ENCODE results near the gene CALR3. TPM values are rescaled to one million over a fixed set of nuclear protein-coding genes. Genes with fewer than 3 reads are reported as not detected.

Gene CALR3
- total and polyA plus RNA-seq, 5 donors: not detected

DNA sequence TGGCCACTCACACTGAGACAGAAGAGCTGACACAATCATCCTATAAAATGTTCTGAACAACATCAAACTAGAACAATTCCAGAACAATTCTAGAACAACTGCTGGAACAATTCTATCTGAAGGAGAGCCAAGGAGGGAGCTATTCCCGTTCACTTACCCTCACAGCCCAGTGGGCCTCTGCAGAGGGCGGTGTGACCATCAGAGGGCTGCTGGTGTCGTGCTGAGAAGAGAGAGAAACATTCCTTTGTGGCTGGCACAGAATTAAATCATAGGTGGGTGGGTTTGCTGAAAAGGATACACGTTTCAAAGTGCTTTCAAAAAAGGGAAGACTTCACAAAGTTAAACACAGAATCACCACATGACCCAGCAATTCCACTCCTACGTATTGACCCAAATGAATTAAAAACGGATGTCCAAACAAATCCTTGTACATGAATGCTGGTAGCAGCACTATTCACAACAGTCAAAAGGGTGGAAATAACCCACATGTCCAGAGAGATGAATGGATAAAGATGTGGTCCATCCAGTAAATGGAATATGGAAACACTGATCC, 59.1 kb downstream of the CALR3 start:
- H3K27me3 ChIP-seq (ENCODE audit: control insufficient read depth, insufficient read depth): no peaks in the 10 kb centered on the region
- WGBS: 49% methylated on average over 6 of the region's 6 CpGs
- peaks cover 20% of the 10 kb centered on the region for H3K4me1 ChIP-seq (ENCODE audit: control insufficient read depth, insufficient read depth, low read length)
- peak overlapping the region; percentile 92 for H3K27ac ChIP-seq (ENCODE audit: low read length)
- no peaks in the 10 kb centered on the region for H3K9me3 ChIP-seq (ENCODE audit: control insufficient read depth, low read length)
- ATAC-seq (peak in 1 of 2 donors; percentile 16), DNase-seq (peak in 2 of 3 donors; percentile 17 to 41)
- no peak overlapping the region for H3K4me3 ChIP-seq (ENCODE audit: low read length)
- intact Hi-C loops (cut with DNase I): no loop called here

DNA sequence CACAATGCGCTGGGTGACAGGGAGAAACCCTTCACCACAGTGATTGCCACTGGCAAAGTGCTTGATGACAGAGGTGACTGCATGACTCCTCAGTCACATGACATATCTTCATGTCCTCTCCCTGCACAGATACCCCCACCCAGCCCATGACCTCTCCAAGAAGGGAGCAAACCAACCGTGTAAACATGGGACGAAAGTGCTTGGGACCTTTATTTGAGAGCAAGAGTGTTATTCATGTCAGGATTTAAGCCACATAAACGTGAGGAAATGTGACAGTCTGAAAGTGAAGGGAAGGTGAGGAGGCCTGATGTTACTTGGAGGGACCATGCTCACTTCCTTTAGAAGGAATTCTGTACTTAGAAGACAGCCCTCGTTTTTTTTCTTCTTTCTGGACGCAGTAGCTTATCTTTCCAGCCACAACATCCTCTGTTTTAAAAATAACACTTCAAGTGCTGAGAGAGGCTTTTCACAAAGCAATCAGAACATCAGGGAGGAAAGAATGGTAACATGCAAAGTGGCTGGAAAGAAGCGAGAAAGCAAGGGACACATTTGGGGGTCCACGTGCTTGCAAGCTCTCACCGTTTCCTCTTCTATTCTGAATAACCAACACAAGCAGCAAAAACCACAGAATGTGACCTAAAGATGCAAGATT, 59.8 kb downstream of the CALR3 start:
- peak in 2 of 3 donors; percentile 3 to 47 for DNase-seq
- H3K4me3 ChIP-seq (ENCODE audit: low read length): no peak overlapping the region
- peak overlapping the region; percentile 92 for H3K27ac ChIP-seq (ENCODE audit: low read length)
- no peaks in the 10 kb centered on the region for H3K27me3 ChIP-seq (ENCODE audit: control insufficient read depth, insufficient read depth)
- peaks cover 20% of the 10 kb centered on the region for H3K4me1 ChIP-seq (ENCODE audit: control insufficient read depth, insufficient read depth, low read length)
- peak; percentile 56 to 61 for ATAC-seq
- no peaks in the 10 kb centered on the region for H3K9me3 ChIP-seq (ENCODE audit: control insufficient read depth, low read length)
- 15% methylated on average over 9 of the region's 9 CpGs for WGBS
- intact Hi-C loops (cut with DNase I): no loop called here

DNA sequence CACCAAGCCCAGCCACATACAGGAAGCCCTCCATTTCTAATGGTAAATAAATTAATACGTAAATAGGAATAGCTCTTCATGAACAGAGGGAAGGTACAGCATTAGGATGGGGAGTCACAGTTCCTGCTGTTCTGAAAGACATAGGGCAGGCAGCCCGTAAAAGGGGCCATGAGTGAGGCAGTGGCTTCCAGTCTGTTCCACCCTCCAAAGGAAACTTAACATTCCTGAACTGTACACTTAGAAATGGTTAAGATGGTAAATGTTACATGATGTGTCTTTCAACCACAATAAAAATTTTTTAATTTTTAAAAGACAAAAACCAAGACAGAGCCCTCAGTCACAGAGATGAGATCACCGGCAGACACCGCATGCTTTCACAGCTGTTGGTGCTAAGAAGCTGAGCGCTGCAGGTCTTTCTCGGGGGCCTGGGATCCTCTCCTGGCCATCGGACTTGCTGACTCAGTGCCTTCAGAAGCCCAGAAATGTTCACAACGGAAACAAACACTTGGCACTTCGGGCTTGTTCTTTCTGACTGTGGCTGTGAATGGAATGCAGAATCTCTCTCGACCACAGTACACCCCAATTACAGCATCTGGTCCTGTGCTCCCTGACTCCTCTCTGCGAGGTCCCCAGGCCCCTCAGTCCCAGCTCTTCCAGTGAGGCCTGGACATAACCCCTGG, 60.6 kb downstream of the CALR3 start:
- no peak overlapping the region for H3K4me3 ChIP-seq (ENCODE audit: low read length)
- WGBS: 17% methylated on average over 11 of the region's 11 CpGs
- H3K9me3 ChIP-seq (ENCODE audit: control insufficient read depth, low read length): no peaks in the 10 kb centered on the region
- no peaks in the 10 kb centered on the region for H3K27me3 ChIP-seq (ENCODE audit: control insufficient read depth, insufficient read depth)
- intact Hi-C loops (cut with DNase I): no loop called here
- ATAC-seq (peak; percentile 63 to 76), DNase-seq (peak; percentile 30 to 67 (median 62))
- H3K4me1 ChIP-seq (ENCODE audit: control insufficient read depth, insufficient read depth, low read length): peaks cover 20% of the 10 kb centered on the region
- H3K27ac ChIP-seq (ENCODE audit: low read length): peak overlapping the region; percentile 92

DNA sequence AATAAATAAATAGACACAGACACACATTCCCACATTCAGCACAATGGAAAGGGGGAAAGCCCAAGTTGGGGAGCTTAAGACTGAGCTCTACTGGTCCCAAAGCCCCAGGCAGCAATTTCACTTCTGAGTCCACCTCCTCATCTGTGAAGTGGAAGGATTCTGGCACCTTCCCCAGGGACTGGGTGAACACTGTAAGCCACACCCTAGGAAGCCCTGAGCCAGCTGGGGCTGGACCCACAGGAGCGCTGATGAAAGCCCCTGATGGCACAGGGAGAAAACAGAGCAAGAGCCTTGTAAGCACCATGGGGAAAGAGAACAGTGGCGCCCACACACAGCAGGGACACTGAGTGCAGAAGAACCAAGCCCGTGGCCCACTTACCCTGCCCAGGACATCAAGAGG, 62.0 kb downstream of the CALR3 start:
- H3K27me3 ChIP-seq (ENCODE audit: control insufficient read depth, insufficient read depth): no peaks in the 10 kb centered on the region
- H3K4me3 ChIP-seq (ENCODE audit: low read length): no peak overlapping the region
- H3K4me1 ChIP-seq (ENCODE audit: control insufficient read depth, insufficient read depth, low read length): peaks cover 20% of the 10 kb centered on the region
- DNase-seq (peak in 1 of 3 donors; percentile 35), ATAC-seq (no peak)
- intact Hi-C loops (cut with DNase I): no loop called here
- peak overlapping the region; percentile 12 for H3K27ac ChIP-seq (ENCODE audit: low read length)
- no peaks in the 10 kb centered on the region for H3K9me3 ChIP-seq (ENCODE audit: control insufficient read depth, low read length)
- WGBS: 94% methylated on average over 3 of the region's 3 CpGs

DNA sequence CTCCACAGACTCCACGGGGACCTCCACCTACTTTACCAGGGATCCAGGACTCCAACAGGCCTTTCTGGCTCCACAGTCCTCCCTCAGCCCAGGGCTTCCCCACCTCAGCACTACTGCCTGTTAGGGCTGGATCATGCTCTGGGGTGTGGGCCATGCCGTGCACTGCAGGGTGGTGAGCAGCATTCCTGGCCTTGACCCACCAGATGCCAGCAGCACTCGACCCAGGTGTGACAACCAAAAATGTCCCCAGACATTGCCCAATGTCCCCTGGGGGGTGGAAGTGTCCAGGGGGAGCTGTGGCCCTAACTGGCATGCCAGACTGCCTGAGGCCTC, 66.2 kb downstream of the CALR3 start:
- Histone ChIP-seq H3K27ac (ENCODE audit: low read length) (no peak overlapping the region), H3K4me1 (ENCODE audit: control insufficient read depth, insufficient read depth, low read length) (peaks cover 5% of the 10 kb centered on the region), H3K4me3 (ENCODE audit: low read length) (no peak overlapping the region), H3K27me3 (ENCODE audit: control insufficient read depth, insufficient read depth) (no peaks in the 10 kb centered on the region), H3K9me3 (ENCODE audit: control insufficient read depth, low read length) (no peaks in the 10 kb centered on the region)
- WGBS: 86% methylated on average over 3 of the region's 3 CpGs
- intact Hi-C loops (cut with DNase I): no loop called here
- DNase-seq (no peak), ATAC-seq (peak in 1 of 2 donors; percentile 32)

DNA sequence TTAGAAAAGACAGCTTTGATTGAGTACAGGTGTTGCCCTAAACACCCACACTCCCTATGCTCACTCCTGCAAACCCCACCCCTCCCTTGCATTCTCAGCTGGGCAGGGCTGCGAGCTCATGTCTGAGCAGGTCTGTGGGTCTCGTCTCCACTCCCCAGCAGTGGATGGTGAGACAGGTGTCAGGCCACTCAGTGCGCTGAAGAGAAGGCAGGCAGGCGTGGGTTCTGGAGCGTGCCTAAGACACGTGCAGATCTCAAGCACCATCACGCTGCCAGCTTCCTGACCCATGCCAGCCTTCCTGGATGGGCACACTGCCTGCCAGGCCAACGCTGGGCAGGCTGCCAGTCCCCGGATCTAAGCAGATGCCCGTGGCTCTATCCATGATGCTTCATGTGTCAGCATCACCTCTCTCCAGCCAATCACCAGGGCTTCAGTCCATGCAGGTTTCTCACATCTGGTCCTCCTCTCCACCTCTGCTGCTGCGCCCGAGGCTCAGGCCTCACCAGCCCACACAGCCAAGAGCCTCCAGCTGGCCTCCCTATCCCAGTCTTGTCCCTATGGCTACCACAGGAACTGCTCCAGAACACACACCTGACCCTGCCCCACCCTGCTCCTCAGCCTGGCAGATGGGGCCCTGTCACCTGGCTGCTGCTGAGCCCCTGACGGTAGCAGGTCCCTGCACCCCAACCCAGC, 66.8 kb downstream of the CALR3 start:
- intact Hi-C loops (cut with DNase I): no loop called here

More for the DNA sequence above, 66.8 kb downstream of the CALR3 start:
- H3K27me3 ChIP-seq (ENCODE audit: control insufficient read depth, insufficient read depth): no peaks in the 10 kb centered on the region
- H3K4me1 ChIP-seq (ENCODE audit: control insufficient read depth, insufficient read depth, low read length): peaks cover 5% of the 10 kb centered on the region
- DNase-seq (peak; percentile 70 to 90 (median 88)), ATAC-seq (peak; percentile 81 to 87)
- no peaks in the 10 kb centered on the region for H3K9me3 ChIP-seq (ENCODE audit: control insufficient read depth, low read length)
- 61% methylated on average over 13 of the region's 13 CpGs for WGBS
- no peak overlapping the region for H3K27ac ChIP-seq (ENCODE audit: low read length)
- no peak overlapping the region for H3K4me3 ChIP-seq (ENCODE audit: low read length)

Other genes starting within 250 kb of the CALR3 start
- 10 to 100 TPM; 53.3 to 73.5 (median 68.1) TPM for gene KLF2, start 171.3 kb downstream of the CALR3 start, total RNA-seq
- 30.9 TPM for gene KLF2, start 171.3 kb downstream of the CALR3 start, polyA plus RNA-seq
- gene EPS15L1, start 24.2 kb downstream of the CALR3 start, total RNA-seq: 10 to 100 TPM; 64.6 to 88.9 (median 83.0) TPM
- 52.9 TPM for gene EPS15L1, start 24.2 kb downstream of the CALR3 start, polyA plus RNA-seq
- 1 to 10 TPM; 3.4 to 4.2 (median 4.0) TPM for gene C19orf44, start 227 bp upstream of the CALR3 start, total RNA-seq
- gene C19orf44, start 227 bp upstream of the CALR3 start, polyA plus RNA-seq: 3.3 TPM
- 10 to 100 TPM; 20.7 to 25.8 (median 20.9) TPM for gene CHERP, start 46.3 kb upstream of the CALR3 start, total RNA-seq
- gene CHERP, start 46.3 kb upstream of the CALR3 start, polyA plus RNA-seq: 15.6 TPM
- 10 to 100 TPM; 21.0 to 26.6 (median 25.8) TPM for gene SLC35E1, start 76.2 kb upstream of the CALR3 start, total RNA-seq
- 21.3 TPM for gene SLC35E1, start 76.2 kb upstream of the CALR3 start, polyA plus RNA-seq
- 1 to 10 TPM; 5.3 to 6.1 (median 5.6) TPM for gene MED26, start 132.0 kb upstream of the CALR3 start, total RNA-seq
- gene MED26, start 132.0 kb upstream of the CALR3 start, polyA plus RNA-seq: 4.5 TPM
- 10 to 100 TPM; 42.7 to 54.3 (median 45.9) TPM for gene SMIM7, start 164.0 kb upstream of the CALR3 start, total RNA-seq
- 62.6 TPM for gene SMIM7, start 164.0 kb upstream of the CALR3 start, polyA plus RNA-seq
- gene TMEM38A, start 165.0 kb upstream of the CALR3 start, total RNA-seq: 10 to 100 TPM in 3 of 4 donors, 1 to 10 TPM in 1; 6.8 to 17.0 (median 14.0) TPM
- gene TMEM38A, start 165.0 kb upstream of the CALR3 start, polyA plus RNA-seq: 13.5 TPM
- gene NWD1, start 223.7 kb upstream of the CALR3 start, total RNA-seq: under 1 TPM in 2 of 4 donors, not detected in 2; 0.03 to 0.08 TPM
- gene NWD1, start 223.7 kb upstream of the CALR3 start, polyA plus RNA-seq: 0.02 TPM

Data from right cardiac atrium (tissue), 5 donors.